ENCODE results near the gene PTPN2.

The PTPN2 gene

GRCh38 chr18:12836551-12836950 lies 47.5 kb downstream of the PTPN2 start:
- no peak for TF ChIP-seq CTCF (conservative IDR thresholded peaks at IDR 0.05; ENCODE audit: control insufficient read depth, insufficient read depth, low read depth, low read length)
- no peak for DNase-seq (ENCODE audit: low read depth)

GRCh38 chr18:12828116-12829051 lies 55.7 kb downstream of the PTPN2 start:
- H3K4me3 ChIP-seq (ENCODE audit: control insufficient read depth, low read depth, low read length), result no peak overlapping the region
- TF ChIP-seq CTCF (conservative IDR thresholded peaks at IDR 0.05; ENCODE audit: control insufficient read depth, insufficient read depth, low read depth, low read length), result no peak
- DNase-seq (ENCODE audit: low read depth), result no peak

More at GRCh38 chr18:12836551-12836950, 47.5 kb downstream of the PTPN2 start:
- H3K4me3 ChIP-seq (ENCODE audit: control insufficient read depth, low read depth, low read length), result no peak overlapping the region

GRCh38 chr18:12827588-12827987 lies 56.4 kb downstream of the PTPN2 start:
- H3K4me3 ChIP-seq (ENCODE audit: control insufficient read depth, low read depth, low read length), result no peak overlapping the region
- TF ChIP-seq CTCF (conservative IDR thresholded peaks at IDR 0.05; ENCODE audit: control insufficient read depth, insufficient read depth, low read depth, low read length), result no peak
- no peak for DNase-seq (ENCODE audit: low read depth)

- no peak for DNase-seq (ENCODE audit: low read depth)
- TF ChIP-seq CTCF (conservative IDR thresholded peaks at IDR 0.05; ENCODE audit: control insufficient read depth, insufficient read depth, low read depth, low read length), result no peak
- no peak overlapping the region for H3K4me3 ChIP-seq (ENCODE audit: control insufficient read depth, low read depth, low read length)
Observed at GRCh38 chr18:12825230-12825629, 58.8 kb downstream of the PTPN2 start.

- H3K4me3 ChIP-seq (ENCODE audit: control insufficient read depth, low read depth, low read length), result no peak overlapping the region
- no peak for TF ChIP-seq CTCF (conservative IDR thresholded peaks at IDR 0.05; ENCODE audit: control insufficient read depth, insufficient read depth, low read depth, low read length)
- DNase-seq (ENCODE audit: low read depth), result peak; percentile 17
Observed at GRCh38 chr18:12823892-12824291, 60.1 kb downstream of the PTPN2 start.

GRCh38 chr18:12821408-12821807 lies 62.6 kb downstream of the PTPN2 start:
- DNase-seq (ENCODE audit: low read depth), result no peak
- H3K4me3 ChIP-seq (ENCODE audit: control insufficient read depth, low read depth, low read length), result no peak overlapping the region
- TF ChIP-seq CTCF (conservative IDR thresholded peaks at IDR 0.05; ENCODE audit: control insufficient read depth, insufficient read depth, low read depth, low read length), result no peak

Data from fibroblast of mammary gland (primary cell).